Prostate gland (tissue), 2 donors: ENCODE data around the gene IMMT. TPM values are rescaled to one million over a fixed set of nuclear protein-coding genes. Genes with fewer than 3 reads are reported as not detected.

Experiments used
- DNase-seq: peaks from one replicate; pipeline ENCODE4 v3.0.0-alpha.2; 2019; ENCODE audit warnings: low spot score
- H3K27ac ChIP-seq, 2 donors: fragments of 200-600 bp; sonication (generic); 2 replicates each; pipeline ENCODE4 v1.5.1; 2017 to 2019
- H3K27me3 ChIP-seq: fragments of 200-600 bp; sonication (generic); replicated peaks from 2 replicates; pipeline ENCODE4 v1.5.1; 2019; ENCODE audit not compliant: insufficient read depth
- H3K36me3 ChIP-seq, 2 donors: fragments of 200-600 bp; sonication (generic); 1 replicate in 1 of 2; 2 replicates in 1 of 2; pipeline versions ENCODE4 v1.5.1 to v1.8.1; 2017 to 2019
- H3K4me1 ChIP-seq: fragments of 200-600 bp; sonication (generic); replicated peaks from 2 replicates; pipeline ENCODE4 v1.5.1; 2019
- H3K4me3 ChIP-seq, 2 donors: fragments of 200-600 bp; sonication (generic); 2 replicates each; pipeline ENCODE4 v1.5.1; 2017 to 2019
- H3K9me3 ChIP-seq: fragments of 200-600 bp; sonication (generic); 2 replicates; pipeline ENCODE4 v1.5.1; 2017
- POLR2A ChIP-seq: fragments of 450-650 bp; IDR thresholded peaks from one replicate; pipeline ENCODE4 v1.6.1; 2016; ENCODE audit warnings: antibody characterized with exemption, mild to moderate bottlenecking
- POLR2AphosphoS5 ChIP-seq: sonication (generic); formaldehyde crosslinking; IDR thresholded peaks from one replicate; pipeline ENCODE4 v1.6.1; 2017; ENCODE audit warnings: antibody characterized with exemption
- WGBS: methylation state at CpG from one replicate; pipeline ENCODE4 v1.1.5; 2018; 5-methylcytosine and 5-hydroxymethylcytosine counted together
- intact Hi-C: fragments of 100-400 bp; cut with DNase I; formaldehyde crosslinking; loops from one replicate; pipeline ENCODE4 v1.14.2; 2022
- total RNA-seq, 2 donors: library from RNA; depleted of rRNA; stranded (reverse); fragments of >200 nt; gene quantifications; one replicate each; pipeline ENCODE4 v1.1.0, GENCODE V29; 2016
- TF ChIP-seq, protein P1 (sequence below), 4 experiments: fragments of 200-600 bp in 2 of 4; fragments of 450-650 bp in 2 of 4; sonication (generic) in 2 of 4; IDR thresholded peaks; 1 replicate in 3 of 4; 2 replicates in 1 of 4; pipeline ENCODE4 v1.5.1; 2016 to 2019; ENCODE audit warnings: antibody characterized with exemption in 4 of 4, mild to moderate bottlenecking in 2 of 4, moderate library complexity in 2 of 4

Gene IMMT
- total RNA-seq, 2 donors from 2014 or later: 32.6 to 52.5 TPM

DNA sequence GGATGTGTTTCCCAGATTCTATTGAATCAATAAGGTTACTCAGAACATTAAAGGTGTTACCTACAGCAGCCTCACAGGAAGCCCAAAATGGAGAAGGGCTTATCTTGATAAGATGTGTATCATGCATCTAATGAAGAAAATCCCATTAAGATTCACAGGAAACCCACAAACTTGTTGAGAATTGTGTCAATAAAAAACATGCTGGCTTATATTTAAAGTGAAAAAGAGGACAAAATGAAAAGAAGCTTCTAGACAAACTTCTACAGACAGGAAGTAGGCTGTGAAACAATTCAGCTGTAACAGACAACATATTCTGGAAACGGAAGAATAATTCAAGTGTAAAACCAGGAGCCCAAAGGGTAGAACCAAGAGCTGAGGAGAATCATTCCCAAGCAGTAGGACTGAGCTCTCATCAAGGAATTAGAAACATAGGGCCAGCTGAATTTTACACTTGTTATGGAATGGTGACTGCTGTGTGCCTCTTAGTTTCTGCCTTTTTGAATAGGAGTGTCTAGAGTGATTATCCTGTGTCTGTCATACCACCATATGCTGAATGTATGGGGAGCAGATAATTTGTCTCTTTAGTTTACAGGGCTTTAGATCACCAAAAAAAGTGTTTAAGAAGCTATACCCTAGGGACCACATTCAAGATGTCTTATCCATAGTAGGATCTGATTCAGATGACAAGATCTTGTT lies 9.6 kb downstream of the IMMT start:
- no peaks in the 10 kb centered on the region for H3K27me3 ChIP-seq
- H3K36me3 ChIP-seq: no peaks in the 10 kb centered on the region
- TF ChIP-seq POLR2AphosphoS5 (no peak), POLR2A (no peak)
- TF ChIP-seq, protein P1, sequence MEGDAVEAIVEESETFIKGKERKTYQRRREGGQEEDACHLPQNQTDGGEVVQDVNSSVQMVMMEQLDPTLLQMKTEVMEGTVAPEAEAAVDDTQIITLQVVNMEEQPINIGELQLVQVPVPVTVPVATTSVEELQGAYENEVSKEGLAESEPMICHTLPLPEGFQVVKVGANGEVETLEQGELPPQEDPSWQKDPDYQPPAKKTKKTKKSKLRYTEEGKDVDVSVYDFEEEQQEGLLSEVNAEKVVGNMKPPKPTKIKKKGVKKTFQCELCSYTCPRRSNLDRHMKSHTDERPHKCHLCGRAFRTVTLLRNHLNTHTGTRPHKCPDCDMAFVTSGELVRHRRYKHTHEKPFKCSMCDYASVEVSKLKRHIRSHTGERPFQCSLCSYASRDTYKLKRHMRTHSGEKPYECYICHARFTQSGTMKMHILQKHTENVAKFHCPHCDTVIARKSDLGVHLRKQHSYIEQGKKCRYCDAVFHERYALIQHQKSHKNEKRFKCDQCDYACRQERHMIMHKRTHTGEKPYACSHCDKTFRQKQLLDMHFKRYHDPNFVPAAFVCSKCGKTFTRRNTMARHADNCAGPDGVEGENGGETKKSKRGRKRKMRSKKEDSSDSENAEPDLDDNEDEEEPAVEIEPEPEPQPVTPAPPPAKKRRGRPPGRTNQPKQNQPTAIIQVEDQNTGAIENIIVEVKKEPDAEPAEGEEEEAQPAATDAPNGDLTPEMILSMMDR (IDR thresholded peaks at IDR 0.05): no peak
- intact Hi-C loops: no loop called here
- no peak overlapping the region for H3K4me3 ChIP-seq
- 34% methylated on average over 1 of the region's 1 CpG for WGBS
- H3K9me3 ChIP-seq: no peaks in the 10 kb centered on the region
- no peak overlapping the region for H3K27ac ChIP-seq
- no peak for DNase-seq
- no peaks in the 10 kb centered on the region for H3K4me1 ChIP-seq

DNA sequence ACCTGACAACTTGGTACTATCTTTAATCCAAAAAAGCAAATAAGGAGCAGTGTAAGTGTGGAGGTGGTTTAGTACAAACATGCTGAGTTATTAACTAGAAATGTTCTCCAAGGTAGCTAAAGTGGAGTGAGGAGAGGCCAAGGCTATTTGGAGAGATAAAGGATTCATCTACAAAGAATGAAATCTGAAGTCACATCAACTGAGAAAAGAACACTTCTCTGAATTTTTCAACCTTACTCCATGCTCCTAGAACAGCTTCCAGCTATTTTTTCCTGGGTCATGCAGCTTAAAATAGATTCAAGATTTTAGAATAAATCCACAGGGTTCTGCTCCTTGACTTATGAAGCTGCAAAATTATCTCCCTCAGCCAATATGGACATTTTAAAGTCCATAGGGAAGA lies 18.7 kb downstream of the IMMT start:
- no peaks in the 10 kb centered on the region for H3K36me3 ChIP-seq
- intact Hi-C loops: no loop called here
- H3K27ac ChIP-seq: no peak overlapping the region
- TF ChIP-seq POLR2AphosphoS5 (no peak), POLR2A (no peak)
- TF ChIP-seq, protein P1 (IDR thresholded peaks at IDR 0.05): no peak
- H3K27me3 ChIP-seq: no peaks in the 10 kb centered on the region
- no peak overlapping the region for H3K4me3 ChIP-seq
- no peak for DNase-seq
- H3K4me1 ChIP-seq: no peaks in the 10 kb centered on the region
- no peaks in the 10 kb centered on the region for H3K9me3 ChIP-seq

DNA sequence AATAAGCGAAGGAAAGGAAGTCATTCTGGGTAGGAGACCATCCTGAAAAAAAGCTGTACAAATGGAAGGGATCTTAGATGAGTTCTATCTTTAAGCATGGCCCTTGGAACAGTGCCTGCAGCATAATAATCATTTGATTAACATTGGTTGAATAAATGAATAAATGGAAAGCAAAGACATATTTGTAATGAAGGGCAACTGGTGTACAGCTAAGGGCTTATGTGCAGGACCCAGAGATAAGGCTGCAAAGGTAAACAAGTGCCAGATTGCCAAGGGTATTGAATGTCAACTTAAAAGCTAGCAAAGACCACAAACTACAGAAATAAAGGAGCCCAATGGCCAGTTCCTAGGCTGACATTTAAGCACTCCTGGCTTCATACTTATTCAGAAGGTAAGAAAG lies 19.4 kb downstream of the IMMT start:
- Histone ChIP-seq H3K36me3 (no peaks in the 10 kb centered on the region), H3K4me1 (no peaks in the 10 kb centered on the region), H3K27ac (no peak overlapping the region), H3K9me3 (no peaks in the 10 kb centered on the region), H3K4me3 (no peak overlapping the region), H3K27me3 (no peaks in the 10 kb centered on the region)
- TF ChIP-seq POLR2A (no peak), POLR2AphosphoS5 (no peak)
- TF ChIP-seq, protein P1 (IDR thresholded peaks at IDR 0.05): no peak
- no peak for DNase-seq
- 92% methylated on average over 1 of the region's 1 CpG for WGBS
- intact Hi-C loops: no loop called here

DNA sequence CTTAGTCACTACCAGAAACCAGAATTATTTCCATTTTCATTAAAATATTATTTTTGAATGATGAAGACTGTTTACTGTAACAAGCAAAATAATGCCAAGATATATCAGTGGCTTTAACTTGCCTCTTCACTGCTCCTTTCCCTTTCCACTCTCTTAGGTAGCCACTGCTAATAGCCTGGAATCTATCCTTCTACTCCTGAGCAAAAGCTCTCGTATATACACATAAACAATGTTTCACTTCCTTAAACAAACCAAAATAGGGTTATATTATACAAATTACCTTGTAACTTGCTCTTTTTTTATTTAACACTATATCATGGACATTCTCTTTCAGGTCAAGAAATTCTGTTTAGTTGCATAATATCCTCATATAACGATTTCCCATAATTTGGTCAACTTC lies 20.8 kb downstream of the IMMT start:
- Histone ChIP-seq H3K4me3 (no peak overlapping the region), H3K27ac (no peak overlapping the region), H3K9me3 (no peaks in the 10 kb centered on the region), H3K36me3 (no peaks in the 10 kb centered on the region), H3K4me1 (no peaks in the 10 kb centered on the region), H3K27me3 (no peaks in the 10 kb centered on the region)
- TF ChIP-seq POLR2AphosphoS5 (no peak), POLR2A (no peak)
- TF ChIP-seq, protein P1 (IDR thresholded peaks at IDR 0.05): no peak
- WGBS: 82% methylated on average over 2 of the region's 2 CpGs
- intact Hi-C loops: no loop called here
- DNase-seq: no peak

DNA sequence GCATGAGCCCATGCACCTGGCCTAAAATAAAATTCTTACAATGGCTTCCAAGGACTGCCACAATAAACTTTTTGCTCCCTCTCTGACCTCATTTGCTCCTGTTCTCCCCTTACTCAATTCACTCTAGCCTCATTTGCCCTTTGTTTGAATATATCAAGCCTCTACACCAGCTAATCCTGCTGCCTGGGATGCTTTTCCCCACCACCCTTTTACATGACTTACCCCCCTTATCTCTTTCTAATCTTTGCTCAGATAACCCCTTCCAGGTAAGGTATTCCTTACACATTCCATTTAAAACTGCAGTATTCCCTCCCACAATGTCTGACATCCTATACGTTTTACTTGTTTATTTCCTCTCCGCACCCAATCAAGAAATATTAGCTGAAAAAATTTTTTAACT lies 22.7 kb downstream of the IMMT start:
- Histone ChIP-seq H3K27ac (no peak overlapping the region), H3K9me3 (no peaks in the 10 kb centered on the region), H3K4me1 (no peaks in the 10 kb centered on the region), H3K36me3 (no peaks in the 10 kb centered on the region), H3K4me3 (no peak overlapping the region), H3K27me3 (no peaks in the 10 kb centered on the region)
- intact Hi-C loops: no loop called here
- 42% methylated on average over 2 of the region's 2 CpGs for WGBS
- no peak for DNase-seq
- TF ChIP-seq POLR2AphosphoS5 (no peak), POLR2A (no peak)
- TF ChIP-seq, protein P1 (IDR thresholded peaks at IDR 0.05): no peak
